ENCODE measurements around the gene LONP2.
A peak's percentile ranks its signal among the peaks of the same experiment; 100 is the strongest.
"Not testable (repeated sequence)": the region's sequence is repeated elsewhere in the genome, so short reads cannot be mapped to it uniquely, and the experiment has no call there.

Gene LONP2

DNA sequence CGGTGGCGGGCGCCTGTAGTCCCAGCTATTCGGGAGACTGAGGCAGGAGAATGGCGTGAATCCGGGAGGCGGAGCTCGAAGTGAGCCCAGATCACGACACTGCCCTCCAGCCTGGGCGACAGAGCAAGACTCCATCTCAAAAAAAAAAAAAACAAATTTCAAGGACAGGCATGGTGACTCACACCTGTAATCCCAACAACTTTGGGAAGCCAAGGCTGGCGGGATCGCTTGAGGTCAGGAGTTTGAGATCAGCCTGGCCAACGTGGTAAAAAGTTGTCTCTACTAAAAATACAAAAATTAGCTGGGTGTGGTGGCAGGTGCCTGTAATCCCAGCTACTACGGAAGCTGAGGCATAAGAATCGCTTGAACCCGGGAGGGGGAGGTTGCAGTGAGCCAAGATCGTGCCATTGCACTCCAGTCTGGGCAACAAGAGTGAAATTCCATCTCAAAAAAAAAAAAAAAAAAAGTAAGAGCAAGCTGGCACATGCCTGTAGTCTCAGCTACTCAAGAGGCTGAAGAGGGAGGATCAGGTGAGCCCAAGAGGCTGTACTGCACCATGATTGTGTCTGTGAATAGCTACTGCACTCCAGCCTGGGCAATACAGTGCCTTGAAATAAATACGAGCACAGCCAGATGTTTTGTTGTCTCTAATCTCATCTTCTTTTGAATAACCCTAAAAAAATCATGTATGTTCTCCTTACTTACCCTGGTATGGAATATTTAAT is 126.7 kb downstream of the LONP2 start:
- not testable (repeated sequence) for DNase-seq

DNA sequence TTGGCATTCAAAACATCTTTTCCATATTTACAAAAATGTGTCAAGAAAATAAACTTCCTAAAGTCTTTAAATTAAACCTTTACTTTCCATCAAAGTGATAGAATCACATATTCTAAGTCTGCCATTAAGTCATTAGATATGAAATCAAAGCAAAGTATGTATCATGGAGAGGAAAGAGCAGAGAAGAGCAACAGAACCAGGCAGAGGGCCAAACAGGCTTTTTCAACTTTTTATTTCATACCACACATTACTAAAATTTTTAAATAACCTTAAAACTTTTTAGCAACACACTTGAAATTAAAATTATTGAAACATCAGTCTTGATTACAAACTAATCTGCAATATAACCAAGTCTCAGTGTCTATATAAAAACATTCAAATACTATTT is 127.3 kb downstream of the LONP2 start:
- DNase-seq: no peak

DNA sequence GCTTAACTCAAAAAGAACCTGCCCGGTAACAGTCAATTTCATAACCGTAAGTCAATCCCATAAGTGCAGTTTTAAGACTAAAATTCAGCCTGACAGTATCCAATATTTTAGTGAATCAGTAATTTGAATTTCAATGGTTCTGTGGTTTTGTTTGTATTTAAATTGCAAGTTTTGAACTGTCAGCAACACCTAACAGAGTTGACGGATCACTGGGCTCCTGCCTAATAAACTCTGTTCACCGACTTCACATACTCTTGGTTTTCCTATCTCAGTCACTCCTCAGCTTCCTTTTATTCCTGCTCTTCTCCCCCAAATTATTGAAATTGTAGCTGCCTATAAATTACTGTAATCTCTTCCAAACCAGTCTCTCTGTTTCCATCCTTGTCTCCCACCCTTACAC is 128.6 kb downstream of the LONP2 start:
- no peak for DNase-seq

DNA sequence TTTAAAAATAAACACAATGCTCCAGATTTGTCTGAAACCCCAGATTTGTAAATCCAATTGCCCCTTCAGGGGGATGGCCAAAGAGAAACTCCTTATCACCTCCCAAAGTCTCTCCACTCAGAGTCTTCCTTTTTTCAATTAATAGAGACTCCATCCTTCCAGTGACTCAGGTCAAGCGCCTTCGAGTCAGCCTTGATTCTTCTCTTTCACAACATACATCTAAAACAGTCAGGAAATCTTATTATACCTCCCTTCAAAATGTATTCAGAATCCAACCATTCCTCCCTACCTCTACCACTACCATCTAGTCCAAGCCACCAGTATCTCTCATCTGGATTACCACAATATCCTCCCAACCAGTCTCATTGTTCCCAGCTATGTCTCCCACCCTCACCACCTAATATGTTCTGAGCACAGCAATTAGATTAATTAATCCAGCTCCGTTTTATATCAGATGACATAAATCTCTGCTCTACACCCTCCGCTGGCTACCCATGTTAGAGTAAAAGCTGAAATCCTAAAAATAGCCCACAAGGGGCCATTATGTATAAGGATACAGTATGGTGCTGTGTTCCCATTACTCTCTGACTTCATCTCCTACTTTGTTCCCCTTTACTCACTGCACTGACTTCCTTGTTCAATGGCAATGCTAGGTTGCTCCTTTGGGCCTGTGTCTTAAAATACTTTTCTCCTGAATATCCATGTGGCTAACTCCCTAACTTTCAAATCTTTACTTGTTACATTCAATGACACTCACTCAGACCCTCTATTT is 129.3 kb downstream of the LONP2 start:
- DNase-seq: no peak

DNA sequence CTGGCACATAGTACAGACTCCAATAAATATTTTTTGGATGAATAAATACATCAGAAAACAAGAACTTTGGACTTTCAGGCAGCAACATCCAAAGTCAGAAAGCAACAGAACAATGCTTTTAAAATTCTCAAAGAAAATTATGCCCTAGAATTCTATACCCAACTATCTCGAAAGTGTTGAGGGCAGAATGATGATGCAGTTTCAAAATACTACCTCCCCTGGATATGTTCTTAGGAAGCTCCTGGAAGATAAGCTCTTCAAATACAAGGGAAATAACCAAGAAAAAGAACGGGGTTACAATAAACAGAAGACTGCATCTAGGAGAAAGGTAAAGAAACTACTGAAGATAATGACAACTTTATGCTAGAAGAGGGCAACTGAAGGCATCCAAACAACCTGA is 130.2 kb downstream of the LONP2 start:
- no peak for DNase-seq

DNA sequence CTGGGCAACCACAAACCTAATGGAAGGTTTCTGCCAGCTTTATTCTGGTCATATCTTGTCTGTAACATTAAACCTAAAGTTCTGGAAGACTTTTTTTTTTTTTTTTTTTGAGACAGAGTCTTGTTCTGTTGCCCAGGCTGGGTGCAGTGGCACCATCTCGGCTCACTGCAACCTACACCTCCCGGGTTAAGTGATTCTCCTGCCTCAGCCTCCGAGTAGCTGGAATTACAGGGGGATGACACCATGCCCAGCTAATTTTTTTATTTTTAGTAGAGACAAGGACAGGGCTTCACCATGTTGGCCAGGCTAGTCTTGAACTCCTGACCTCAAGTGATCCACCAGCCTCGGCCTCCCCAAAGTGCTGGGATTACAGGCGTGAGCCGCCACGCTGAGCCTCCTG is 133.2 kb downstream of the LONP2 start:
- not testable (repeated sequence) for DNase-seq

DNA sequence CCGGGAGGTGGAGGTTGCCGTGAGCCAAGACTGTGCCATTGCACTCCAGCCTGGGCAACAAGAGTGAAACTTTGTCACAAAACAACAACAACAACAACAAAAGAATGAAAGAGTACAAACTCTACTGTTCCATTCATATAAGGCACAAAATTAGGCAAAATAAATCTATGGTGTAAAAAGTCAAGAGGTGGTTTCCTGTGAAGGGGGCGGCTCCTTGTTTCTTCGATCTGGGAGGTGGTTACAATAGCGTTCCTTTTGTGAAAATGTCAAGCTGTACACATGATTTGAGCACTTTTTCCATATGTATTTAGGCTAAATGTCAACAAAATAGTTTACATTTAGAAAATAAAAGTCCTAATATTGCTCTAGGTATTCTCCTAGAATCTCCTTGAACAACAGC is 134.2 kb downstream of the LONP2 start:
- DNase-seq: no peak

DNA sequence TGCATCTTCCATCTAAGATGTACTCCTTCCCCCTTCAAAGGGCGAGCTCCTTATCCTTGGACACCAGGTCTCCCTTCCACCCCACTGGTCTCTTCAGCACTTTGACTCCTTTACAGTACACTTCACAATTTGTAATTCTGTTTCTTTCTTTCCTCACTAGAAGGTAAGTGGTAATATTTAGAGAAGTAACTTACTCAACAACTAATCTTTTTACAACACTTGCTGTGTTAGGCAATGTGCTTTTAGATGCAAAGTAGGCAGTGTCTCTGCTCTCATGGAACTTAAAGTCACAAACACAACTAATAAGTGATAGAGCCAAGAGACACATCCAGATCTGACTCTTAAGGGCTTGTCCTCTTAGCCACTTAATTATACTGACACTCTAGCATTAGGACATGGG is 134.7 kb downstream of the LONP2 start:
- DNase-seq: no peak

DNA sequence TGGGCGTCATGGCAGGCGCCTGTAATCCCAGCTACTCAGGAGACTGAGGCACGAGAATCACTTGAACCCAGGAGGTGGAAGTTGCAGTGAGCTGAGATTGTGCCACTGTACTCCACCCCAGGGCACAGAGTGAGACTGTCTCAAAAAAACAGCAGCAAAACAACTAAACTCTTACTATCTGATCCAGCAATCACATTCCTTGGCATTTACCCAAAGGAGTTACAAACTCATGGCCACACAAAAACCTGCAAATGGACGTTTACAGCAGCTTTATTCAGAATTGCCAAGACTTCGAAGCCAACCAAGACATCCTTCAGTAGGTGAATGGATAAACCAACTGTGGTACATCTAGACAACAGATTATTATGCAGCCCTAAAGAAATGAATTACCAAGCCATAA is 137.1 kb downstream of the LONP2 start:
- DNase-seq: no peak

DNA sequence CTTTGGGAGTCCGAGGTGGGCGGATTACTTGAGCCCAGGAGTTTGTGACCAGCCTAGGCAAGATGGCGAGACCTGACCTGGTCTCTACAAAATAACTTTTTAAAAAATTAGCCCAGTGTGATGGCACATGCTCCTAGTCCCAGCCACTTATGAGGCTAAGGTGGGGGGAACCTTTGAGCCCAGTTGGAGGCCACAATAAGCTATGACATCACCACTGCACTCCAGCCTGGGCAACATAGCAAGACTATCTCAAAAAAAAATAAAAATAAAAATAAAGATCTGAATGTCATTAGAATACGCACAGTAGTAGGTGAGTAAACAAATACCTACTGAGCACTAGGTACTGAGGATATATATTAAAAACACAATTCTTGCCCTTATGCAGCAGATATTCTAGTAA is 138.0 kb downstream of the LONP2 start:
- DNase-seq: no peak

DNA sequence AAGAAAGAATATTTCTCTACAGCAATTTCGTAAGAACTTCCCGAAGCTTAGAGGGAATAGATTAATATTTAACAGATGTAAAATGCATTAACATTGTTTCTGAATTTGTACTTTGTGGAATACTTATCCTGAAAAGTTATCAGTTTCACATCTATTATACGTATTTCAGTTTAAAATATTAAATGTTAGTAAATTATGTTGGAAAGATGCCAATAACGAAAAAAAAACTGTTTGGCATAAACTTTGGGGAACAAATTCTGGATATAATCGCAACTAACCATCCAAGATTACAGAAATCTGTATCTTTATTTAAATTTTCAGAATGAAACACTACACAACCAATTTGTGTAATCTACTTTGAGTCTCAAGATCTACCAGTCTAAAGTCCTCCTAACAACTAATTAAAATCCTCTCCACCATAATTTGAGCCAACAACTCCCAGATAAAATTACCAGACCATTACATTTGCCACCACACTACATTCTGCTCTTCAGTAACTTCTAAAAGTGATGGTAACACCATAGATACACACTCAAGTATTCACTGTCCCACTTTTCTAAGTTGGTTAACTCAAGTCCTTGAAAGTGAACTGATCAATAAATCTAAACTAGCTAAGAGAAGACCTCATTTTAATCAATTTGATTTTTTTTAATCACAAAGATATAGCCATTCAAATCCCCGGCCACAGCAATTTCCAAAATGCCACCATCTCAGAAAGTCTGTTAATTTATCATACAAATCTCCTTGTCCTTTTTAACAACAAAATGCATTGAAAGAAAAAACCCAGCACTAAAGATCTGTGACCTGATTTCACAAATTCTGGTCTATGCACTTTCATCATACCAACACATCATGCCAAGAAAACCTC is 139.1 kb downstream of the LONP2 start:
- DNase-seq: no peak

DNA sequence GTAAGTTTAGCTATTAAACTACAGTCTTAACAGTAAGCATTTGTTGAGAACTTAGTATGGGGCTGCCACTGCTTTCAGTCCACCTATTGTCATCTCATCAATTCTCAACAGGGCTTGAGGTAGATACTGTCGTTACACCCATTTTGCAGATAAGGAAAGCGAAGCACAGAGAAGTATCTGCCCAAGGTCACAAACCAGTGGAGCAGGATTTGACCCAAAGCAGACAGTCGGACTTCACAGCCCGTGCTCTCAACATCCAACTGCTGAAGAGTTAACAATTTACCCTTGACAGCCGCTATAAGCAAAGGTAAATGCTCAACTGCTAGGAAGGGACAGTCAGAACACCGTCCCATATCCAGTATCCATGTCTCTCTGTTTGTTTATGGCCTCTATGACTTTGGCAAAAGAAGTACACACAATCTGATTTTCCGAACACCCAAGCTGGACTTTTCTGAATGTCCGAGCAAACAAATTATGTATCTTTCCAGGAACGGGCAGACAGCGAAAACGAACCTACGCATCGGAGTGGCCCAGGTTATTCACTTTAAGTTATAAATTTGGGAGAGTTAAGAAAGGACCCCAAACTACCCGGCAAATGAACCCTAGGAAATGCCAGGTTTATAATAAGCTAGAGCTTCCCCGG is 139.9 kb downstream of the LONP2 start:
- DNase-seq: no peak

DNA sequence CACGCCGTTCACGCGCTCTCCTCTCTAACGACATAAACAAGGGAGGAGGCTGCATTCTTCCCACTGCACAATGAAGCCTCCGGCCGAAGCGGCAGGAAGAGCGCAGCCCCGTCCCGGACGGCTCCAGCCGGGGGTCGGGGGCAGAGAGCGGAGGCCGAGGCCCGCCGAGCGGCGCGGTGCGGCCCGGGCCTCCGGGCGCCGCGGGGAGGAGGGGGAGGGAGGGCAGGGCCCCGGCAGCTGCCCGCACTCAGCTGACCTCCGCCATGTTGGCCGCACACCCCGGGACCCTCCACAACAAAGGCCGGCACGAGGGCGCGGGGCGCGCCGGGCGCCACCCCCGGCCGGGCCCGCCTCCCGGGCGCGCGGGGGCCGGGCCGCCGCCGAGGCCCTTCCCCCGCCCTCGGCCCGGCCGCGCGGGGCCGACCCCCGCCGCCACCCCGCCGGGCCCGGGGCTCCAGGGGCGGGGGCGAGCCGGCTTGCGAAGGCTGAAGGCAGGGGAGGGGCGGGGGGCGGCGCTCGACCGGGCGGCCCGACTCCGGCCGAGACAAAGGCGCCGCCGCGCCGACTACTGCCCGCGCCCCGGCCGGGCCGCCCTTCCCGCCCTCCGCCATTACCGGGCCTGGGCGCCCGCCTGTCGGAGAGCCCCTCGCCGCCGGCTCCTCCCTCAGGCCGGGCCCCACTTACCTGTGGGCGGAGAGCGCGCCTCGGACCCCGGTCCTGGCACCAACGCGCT is 140.6 kb downstream of the LONP2 start:
- DNase-seq: no peak

DNA sequence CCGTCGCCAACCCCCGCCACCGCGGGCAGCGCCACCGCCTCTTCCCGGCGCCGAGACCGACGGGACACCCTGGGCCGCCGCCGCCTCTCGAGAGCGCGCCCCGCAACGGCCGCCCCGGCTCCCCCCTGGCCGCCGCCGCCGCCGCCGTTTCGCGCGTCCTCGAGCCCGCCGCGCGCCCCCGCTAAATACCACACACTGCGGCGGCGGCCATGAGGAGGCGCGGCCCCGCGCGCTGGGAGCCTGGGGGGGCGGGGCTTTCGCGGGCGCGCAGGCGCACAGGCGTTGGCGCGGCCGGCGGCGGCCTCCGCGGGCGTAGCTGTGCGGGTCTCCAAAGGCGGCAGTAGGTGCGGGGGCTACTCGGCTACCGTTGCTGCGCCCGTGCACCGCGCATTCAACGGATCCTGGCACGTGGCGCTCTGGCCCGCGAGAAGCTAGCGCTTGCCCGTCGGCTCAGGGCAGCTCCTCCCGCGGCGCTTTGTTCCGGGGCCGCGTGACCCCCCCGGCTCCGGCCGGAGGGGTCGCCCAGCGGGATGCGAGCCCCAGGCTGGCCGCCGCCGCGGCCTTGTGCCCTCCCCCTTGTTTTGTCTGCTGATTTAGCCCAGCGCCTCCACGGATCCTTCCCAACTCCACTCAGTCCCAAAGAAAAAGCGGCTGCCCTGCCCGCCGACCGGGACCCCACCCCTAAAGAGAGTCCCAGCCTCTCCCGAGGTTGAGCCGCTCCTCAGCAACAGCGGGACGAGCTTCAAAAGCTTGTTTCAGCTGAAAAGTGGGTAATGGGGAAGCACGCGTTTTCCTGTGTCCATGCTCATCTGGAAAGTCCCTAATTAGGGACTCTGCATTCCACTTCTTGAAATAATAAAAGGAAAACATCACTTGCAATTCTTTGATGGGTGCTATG is 141.4 kb downstream of the LONP2 start, which contains the start of gene SIAH1:
Gene SIAH1, minus strand, starts transcription at position 161 of the 898 bp plus-strand sequence. CDS start 22,985 bp downstream, outside the sequence.
- peak; percentile 78 to 81 for DNase-seq

DNA sequence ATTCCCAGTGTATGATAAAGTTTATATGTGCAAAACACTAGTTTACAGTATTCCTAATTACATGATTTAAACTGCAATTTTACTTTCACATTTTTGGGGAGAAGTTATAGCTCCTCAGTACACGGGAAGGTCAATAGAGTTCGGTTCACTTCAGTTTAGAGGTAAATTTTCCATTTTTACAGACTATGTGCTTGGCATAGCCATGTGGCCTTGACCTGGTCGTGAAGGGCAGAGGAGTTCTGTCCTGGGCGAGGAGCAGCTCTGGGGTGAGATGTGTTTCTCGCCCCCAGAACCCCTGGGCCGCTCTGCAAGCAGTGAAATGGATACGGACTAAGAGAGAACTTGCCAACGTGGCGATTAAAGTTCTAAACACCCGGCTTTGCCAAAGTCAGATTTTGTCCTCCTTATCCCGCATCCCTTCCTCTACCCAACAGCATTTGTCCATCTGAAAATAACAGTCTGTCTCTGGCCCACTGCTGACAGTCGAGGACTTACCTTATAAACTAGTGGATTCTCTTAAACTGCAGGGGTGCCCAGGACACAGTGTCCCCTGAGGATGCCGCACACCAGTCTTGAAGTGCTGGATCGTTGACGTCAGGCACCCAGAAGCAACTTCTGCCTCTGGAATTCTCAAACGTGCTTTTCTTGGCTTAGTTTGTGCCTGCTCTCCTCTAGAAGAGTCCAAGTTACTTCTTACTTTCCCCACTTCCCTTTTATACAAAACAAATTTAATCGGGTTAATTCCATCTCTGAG is 142.6 kb downstream of the LONP2 start:
- no peak for DNase-seq

DNA sequence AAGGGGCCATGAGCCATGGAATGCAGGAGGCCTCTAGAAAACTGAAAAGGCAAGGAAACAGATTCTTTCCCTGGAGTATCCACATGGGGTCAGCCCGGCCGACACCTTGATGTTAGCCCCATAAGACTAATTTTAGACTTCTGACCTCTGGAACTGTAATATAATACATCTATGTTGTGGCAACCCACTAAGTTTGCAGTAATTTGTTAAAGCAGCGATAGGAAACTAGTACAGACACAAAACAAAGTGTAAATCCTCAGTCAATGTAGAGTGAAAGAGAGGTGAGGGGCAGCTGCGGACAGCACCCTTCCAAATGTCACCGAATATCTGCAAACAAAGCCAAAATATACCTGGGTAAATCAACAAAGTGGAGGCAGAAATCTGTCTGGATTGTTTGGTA is 148.3 kb downstream of the LONP2 start:
- no peak for DNase-seq

DNA sequence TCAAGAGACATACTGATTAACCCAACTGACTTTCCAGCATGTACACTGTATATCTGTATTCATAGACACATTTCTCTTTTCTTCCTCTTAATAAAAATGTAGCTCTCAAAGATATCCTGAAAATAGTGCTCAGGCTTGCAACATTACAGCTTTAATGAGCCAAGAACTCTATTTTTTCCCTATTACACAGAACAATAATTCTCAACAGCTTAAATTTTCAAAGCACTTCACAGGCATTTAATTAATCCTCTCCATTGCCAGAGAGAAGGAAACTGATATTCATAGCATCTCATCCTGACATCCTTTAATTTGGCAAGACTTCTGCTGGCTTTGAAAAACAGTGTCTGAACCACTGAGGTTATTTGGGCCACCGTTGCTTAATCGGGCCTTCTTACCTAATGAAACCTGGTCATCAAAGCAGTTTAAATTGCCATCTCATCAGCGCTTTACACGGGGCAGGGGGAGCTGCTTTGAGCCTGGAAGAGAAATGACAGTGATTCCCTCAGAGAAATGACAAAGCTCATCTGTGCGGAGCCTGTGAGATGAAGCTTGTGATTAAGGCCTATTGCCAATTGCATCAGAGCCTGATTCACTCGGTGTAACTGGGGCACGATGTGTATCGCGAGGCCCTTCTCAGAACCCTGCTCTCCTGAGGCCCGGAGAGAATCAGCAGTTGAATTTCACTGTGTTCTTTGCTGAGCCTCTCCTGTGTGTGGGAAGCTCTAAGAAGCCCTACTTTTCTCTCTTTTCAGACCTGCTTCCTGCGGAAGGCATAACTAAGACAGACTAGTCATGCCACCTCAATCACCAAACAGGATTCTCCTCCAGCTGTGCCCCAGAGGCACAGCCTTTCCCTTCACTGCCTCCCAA is 149.6 kb downstream of the LONP2 start:
- DNase-seq: no peak

DNA sequence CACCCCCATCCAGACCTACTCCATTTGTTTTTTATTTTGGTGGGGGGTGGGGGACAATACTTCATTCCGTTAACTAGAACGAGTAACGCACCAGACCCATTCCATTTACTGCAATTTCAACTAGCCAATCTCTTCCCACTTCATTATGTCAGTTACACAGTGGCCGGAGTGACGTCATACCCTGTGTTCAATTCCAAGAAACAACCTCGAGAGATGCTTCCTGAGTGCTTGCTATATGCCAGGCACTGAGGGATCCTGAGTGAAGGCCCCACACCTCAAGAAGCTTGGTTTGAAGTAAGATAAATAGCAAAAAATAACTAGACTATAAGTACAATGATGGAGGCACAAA is 150.2 kb downstream of the LONP2 start:
- no peak for DNase-seq

DNA sequence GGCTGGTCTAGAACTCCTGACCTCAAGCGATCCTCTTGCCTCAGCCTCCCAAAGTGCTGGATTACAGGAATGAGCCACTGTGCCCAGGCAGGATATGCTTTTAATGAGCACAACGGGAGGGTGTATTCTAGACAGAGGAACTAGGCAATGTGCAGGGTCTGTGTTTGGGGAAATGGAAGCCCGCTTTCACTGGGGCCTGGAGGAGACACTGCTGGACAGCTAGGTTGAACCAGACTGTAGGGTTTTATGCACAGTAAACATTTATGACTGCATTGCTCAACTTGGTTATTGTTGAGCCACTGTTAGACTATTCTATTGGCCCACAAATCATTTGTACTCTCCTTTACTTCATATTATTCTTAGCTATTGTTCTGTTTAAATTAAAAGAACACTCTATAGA is 151.3 kb downstream of the LONP2 start:
- no peak for DNase-seq
